GM20431 (cell line): ENCODE results near the gene LGALS3BP.
"Not testable (repeated sequence)": the region's sequence is repeated elsewhere in the genome, so short reads cannot be mapped to it uniquely, and the experiment has no call there.

ENCODE experiments used
- in situ Hi-C: fragments of 300-500 bp; cut with MseI, MboI; formaldehyde crosslinking; loops from one replicate; pipeline ENCODE4 v1.15.0; 2020; ENCODE audit warnings: low sequenced_read_pairs; ENCODE audit not compliant: unreplicated experiment

LGALS3BP gene

GRCh38 chr17:78979780-78980623 is at the start of gene LGALS3BP:
LGALS3BP (minus strand) TSS chr17:78979923; CDS start chr17:78977191, 2,732 bp downstream.
- in situ Hi-C loops = no loop called here

DNA sequence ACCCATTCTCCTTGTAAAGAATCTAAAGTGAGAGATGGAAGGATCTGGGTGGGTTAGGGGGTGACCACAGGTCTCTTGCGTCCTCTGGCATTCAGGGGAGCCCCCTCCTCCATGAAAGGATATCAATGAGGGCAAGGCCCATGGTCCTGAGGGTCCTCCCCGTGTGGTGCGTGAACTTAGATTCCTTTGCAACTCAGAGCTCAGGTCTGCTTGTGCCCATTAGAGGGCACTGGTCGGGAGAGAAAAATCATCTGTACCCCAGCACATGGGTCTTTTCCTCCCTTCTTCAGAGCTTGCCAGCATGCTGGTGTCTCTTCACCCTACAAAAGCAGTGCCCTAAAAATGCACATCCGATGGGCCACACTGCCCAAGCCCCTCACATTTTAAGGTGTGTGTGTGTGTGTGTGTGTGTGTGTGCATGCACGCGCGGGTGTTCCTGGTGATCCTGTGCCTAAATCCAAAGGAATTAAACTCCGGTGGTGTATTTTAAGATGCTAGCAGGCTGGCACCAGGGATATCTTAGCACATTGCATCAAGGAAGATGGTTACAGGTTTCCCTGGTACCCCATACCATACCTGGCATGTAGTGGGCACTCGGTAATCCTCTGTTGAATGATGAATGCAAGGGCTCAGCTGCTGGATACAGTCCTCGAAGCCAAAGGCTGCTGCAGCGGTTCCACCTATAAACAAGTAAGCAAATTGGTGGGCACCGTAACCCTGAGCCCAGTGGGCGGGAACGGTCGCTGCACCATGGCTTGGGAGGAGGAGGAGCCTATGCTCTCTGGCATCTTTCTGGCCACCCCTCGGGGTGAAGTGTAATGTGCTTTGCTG is 49.0 kb upstream of the LGALS3BP start:
- in situ Hi-C loops = no loop called here

DNA sequence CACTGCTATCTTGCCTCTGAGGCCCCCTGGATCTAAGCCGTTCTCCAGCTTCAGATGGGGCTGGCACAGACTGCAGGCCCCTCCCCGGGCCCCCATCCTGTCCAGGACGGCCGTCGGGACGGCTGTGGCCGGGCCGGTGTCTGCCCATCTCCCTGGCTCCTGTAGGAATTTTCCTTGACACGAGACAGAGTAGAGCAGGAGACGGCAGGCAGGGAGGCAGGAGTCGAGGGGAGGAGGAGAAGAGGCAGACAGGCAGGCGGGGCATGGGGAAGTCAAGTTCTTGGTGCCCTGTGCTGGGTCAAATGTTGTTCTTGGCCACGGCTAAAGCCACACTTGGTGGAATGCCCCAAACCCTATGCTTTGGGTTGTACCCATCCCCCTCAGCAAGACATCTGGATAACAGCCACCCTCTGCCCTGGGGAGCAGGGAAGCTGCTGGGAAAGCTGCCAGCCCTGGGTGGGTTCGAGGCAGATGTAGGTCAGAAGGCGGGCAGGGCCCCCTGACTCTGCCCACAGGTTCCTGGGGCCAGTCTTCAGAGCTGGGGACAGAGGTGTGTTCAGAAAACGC is 48.3 kb upstream of the LGALS3BP start:
- in situ Hi-C loops = no loop called here

- in situ Hi-C loops = no loop called here
Measured at GRCh38 chr17:79027274-79027924, 47.7 kb upstream of the LGALS3BP start.

DNA sequence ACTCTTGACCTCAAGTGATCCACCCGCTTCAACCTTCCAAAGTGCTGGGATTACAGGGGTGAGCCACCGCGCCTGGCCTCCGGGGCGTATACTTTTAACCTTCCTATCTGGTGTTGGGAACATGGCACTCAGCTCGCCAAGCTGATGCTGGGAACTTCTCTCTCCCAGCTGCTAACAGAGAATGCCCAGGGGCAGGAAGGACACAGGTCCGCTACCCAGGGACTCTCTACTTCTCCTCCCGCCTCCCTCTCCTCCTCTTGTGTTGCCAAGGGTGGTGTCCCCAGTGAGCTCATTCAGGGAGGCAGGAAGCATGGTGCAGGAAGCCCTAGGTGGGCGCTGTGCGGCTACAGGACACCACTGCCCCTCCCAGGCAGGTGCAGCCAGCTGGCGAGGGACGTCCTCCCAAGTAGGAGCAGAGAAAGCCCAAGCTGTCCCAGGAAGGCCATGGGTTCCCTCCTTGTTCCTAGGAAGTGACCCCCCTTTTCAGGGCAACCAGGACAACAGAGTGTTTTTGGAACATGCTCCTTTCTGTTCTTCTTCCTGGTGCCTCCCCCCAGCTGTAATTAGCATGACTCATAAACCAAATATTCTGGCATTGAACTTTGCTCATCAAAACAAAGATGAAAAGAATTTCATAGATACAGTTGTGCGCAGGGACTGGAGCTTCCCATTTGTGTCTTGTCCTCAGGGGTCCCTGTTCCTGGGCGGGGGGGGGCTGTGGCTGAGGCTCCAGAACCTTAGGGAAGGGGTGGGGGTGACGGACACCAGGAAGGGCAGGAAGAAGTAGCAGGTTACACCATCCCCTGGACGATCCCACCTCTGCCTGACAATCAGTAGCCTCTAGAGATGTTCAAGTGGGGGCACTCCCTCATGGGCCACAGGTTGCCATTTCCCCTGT is 46.9 kb upstream of the LGALS3BP start:
- in situ Hi-C loops = no loop called here

DNA sequence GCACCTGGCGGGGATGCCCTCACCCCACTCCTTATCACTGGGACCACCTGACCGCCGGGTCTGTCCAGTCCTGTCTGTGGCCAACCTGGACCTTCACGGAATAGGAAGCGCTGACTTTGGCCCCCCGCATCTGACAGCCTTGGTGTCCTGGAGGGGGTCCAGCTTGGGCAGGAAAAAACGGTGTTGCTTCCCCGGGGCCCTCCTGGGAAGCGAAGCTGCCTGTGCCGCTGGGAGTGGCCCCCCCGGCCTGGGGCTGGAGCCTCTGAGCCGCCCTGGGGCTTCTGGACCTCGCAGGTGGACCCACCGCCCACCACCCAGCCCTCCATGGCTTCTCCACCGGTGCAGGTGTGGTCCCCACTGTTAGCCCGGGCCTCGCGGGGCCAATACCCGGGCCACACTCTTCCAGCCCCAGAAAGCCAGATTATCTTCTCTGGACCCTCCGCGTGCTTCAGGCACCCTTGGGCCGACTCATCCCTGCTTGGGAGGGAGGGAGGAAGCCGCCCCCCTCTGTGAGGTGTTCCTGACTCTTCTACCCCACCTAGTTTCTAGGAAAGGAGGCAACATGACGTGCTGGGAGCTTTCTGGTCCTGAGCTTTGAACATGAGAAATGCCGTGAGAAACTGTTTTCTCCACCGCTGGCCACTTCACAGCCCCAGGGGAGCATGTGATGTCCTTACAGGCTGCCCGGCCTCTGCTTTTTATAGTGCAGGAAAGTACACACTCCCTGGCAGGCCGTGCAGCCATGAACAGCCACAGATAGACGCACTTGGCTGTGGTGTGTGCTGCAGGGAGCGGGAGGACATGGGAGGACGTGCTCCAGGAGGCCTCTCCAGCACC is 45.4 kb upstream of the LGALS3BP start:
- in situ Hi-C loops = no loop called here

DNA sequence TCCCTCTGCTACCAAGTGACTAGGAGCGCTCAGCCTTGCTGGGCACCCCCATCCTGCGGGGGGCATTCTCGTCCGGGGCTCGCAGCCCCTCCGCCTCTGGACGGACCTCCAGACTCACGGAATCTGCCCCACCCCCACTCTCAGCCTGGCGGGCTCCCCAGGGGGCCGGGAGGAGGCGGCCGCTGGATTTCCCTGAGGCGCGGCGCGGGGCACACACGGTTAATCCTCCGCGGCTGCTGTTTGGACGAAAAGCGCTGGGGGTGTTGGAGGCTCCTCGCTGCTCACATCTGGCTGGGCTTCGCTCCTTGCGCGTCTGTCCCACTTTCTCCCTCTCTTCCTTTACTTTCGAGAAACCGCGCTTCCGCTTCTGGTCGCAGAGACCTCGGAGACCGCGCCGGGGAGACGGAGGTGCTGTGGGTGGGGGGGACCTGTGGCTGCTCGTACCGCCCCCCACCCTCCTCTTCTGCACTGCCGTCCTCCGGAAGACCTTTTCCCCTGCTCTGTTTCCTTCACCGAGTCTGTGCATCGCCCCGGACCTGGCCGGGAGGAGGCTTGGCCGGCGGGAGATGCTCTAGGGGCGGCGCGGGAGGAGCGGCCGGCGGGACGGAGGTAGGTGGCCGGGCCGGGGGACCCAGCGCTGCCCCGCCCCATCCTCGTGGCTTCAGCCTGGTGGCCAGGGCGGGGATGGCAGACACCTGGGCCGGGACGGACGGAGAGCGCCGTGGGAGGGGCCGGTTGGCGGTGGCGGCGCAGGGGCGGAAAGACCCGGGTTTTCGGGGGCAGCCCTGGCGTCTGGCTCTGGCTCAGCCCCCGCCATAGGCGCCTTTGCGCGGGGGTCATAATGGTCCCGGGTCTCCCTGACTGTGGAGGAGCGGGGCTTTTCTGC is 44.4 kb upstream of the LGALS3BP start, which contains the start of gene C1QTNF1:
TSS of gene C1QTNF1 (plus strand) at position 284 of the 886 bp plus-strand sequence. CDS start 19,800 bp downstream, outside the sequence.
- in situ Hi-C loops = no loop called here

DNA sequence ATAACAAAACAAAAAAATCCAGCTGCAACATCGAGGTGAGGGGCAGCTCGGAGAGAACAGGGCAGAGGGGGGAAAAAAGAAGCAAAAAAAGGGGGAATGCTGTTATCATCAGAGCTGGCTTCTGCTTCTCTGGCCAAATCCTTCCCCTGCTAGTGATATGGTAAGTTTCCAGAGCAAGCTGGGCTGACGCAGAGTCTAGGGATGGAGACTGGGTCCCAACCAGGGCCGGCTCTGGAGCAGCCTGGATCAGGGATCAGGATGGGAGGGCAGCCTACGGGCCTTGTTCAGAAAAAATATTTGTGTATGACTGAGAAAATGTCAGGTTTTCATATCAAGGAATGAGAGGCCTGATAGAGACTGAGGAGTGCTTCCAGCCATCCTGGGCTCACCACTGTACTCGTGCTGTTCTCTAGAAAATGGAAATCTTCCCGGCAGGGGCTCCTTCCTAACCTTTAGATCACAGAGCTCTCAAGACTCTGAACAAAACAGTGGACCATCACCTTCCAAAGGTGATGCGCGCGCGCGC is 43.5 kb upstream of the LGALS3BP start:
- in situ Hi-C loops = no loop called here

DNA sequence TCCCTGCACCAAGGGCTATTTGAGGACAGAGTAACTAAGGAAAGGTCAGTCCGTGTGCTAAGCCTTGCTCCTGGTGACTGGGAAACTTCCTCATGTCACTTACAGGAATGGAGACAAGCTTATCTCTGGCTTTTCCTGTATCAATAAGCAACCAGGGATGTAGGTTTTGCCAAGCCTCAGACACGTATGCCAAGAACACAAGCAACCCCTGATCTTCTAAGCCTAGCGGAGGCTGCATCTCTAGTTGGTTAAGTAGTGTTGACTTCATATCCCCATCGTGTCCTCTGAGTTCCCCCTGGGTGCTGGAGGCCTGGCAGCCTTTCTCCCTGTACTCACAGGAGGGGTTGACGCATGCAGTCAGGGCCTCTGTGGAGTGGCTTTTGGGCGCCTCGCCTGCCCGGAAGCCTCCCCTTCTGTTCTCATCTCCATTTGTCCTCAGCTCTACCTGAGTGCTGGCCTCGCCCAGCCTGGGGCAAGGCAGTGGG is 42.8 kb upstream of the LGALS3BP start:
- in situ Hi-C loops = no loop called here

DNA sequence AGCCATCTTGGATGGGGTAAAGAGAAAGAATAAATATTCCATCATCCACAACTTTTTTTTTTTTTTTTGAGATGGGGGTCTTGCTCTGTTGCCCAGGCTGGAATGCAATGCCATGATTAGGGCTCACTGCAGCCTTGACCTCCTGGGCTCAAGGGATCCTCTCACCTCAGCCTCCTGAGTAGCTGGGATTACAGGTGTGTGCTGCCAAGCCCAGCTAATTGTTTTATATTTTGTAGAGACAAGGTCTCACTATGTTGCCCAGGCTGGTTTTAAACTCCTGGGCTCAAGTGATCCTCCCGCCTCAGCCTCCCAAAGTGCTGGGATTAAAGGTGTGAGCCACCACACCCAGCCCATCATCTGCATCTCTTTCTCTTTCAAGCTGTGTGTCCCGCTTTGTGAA is 42.2 kb upstream of the LGALS3BP start:
- in situ Hi-C loops = not testable (repeated sequence)

GRCh38 chr17:79020631-79021301 is 41.0 kb upstream of the LGALS3BP start:
- in situ Hi-C loops = no loop called here

GRCh38 chr17:79019632-79020584 is 40.2 kb upstream of the LGALS3BP start:
- in situ Hi-C loops = no loop called here

DNA sequence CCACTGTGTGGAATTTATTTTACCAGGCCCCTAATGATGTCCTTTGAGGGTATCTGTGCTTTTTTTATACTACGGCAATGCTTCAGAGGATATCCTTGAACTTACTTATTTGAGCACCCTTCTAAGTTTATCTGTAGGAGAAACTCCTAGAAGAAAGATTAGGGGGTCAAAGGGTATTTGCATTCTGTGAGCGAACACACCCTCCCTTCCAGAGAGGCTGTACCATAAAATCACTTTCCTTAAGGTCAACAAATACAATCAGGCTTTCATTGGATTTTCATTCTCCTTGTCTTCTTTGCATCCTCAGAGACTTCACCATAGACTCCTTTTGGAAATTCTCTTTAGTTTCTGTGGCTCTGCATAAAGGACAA is 39.5 kb upstream of the LGALS3BP start:
- in situ Hi-C loops = no loop called here

DNA sequence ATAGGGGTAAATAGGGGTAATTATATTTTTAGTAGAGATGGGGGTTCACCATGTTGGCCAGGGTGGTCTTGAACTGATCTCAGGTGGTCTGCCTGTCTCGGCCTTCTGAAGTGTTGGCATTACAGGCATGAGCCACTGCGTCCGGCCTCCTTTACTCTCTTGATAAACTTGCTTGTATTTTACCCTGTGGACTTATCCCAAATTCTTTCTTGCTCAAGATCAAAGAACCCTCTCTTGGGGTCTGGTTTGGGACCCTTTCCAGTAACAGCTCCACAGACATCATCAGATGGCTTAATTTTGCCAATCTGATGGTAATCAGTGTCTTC is 38.6 kb upstream of the LGALS3BP start:
- in situ Hi-C loops = no loop called here

- in situ Hi-C loops = no loop called here
Measured at GRCh38 chr17:79017546-79018369, 38.0 kb upstream of the LGALS3BP start.
